K562 (cell line): Measurements from ENCODE around the gene AP3B1. TPM values are rescaled to one million over a fixed set of nuclear protein-coding genes. Genes with fewer than 3 reads are reported as not detected.

ENCODE experiments used
- ATAC-seq: fragments of 200-7000 bp; cut with Tn5 transposase; 3 replicates; pipeline ENCODE4 v1.9.1; 2020; ENCODE audit warnings: moderate library complexity
- BruUV-seq: library from RNA; stranded (reverse); fragments of 400-500 nt; replicated peaks from 2 replicates; lab custom pipeline; 2021; lab: Mats Ljungman, UMichigan
- CTCF ChIA-PET: fragments of 300-600 bp; formaldehyde crosslinking; extraction: SDS; loops from one replicate; lab custom pipeline; 2021; ENCODE audit warnings: low intra/inter-chr PET ratio; lab: Yijun Ruan, JAX
- POLR2A ChIA-PET: fragments of 300-600, 350-650 bp; sonication (Branson Sonifier 250); formaldehyde crosslinking; extraction: SDS; loops from one replicate; lab custom pipeline; 2021; ENCODE audit warnings: antibody characterized with exemption, inconsistent platforms; lab: Yijun Ruan, JAX
- DNase-seq, 4 experiments: peaks; one replicate each; pipeline versions ENCODE4 v3.0.0 to v3.0.0-alpha.2; 2011 to 2018; ENCODE audit warnings: low spot score in 3 of 4, mixed read lengths in 3 of 4; ENCODE audit errors: extremely low read depth in 1 of 4
- FAIRE-seq: peaks from 2 replicates; lab custom pipeline; 2011; peaks lifted over from hg19 to GRCh38; lab: Jason Lieb, UNC
- H2AFZ ChIP-seq: 2 replicates; pipeline ENCODE4 v1.6.0; 2011; ENCODE audit warnings: low read depth, low read length, control low read depth, inconsistent platforms
- H3K27ac ChIP-seq: fragments of 200-600 bp; 3 replicates; pipeline ENCODE4 v1.8.0; 2011; ENCODE audit warnings: low read depth, mild to moderate bottlenecking, control low read depth, inconsistent platforms, low read length, moderate library complexity, mixed read lengths; ENCODE audit errors: extremely low read depth
- H3K27me3 ChIP-seq, 2 experiments: fragments of 300-600 bp in 1 of 2; 2 replicates in 1 of 2; 3 replicates in 1 of 2; pipeline versions ENCODE4 v1.6.0 to v1.8.0; 2011; ENCODE audit warnings: inconsistent platforms in 2 of 2, low read length in 2 of 2, mild to moderate bottlenecking in 1 of 2, mixed read lengths in 1 of 2, moderate library complexity in 1 of 2; ENCODE audit not compliant: control insufficient read depth in 2 of 2, insufficient read depth in 2 of 2
- H3K36me3 ChIP-seq: fragments of 300-600 bp; 3 replicates; pipeline ENCODE4 v1.8.0; 2011; ENCODE audit warnings: mild to moderate bottlenecking, low read length, inconsistent platforms; ENCODE audit not compliant: control insufficient read depth, insufficient read depth
- H3K4me1 ChIP-seq, 2 experiments: fragments of 200-600 bp in 1 of 2; replicated peaks in 1 of 2; 2 replicates in 1 of 2; 3 replicates in 1 of 2; pipeline versions ENCODE4 v1.5.1 to v1.8.0; 2011; ENCODE audit warnings: inconsistent platforms in 2 of 2, low read length in 2 of 2, mild to moderate bottlenecking in 1 of 2, mixed read lengths in 1 of 2, moderate library complexity in 1 of 2; ENCODE audit not compliant: control insufficient read depth in 2 of 2, insufficient read depth in 2 of 2
- H3K4me2 ChIP-seq: 2 replicates; pipeline ENCODE4 v1.6.1; 2011; ENCODE audit warnings: low read length, control low read depth, inconsistent platforms, mixed read lengths; ENCODE audit not compliant: insufficient read depth
- H3K4me3 ChIP-seq: fragments of 200-600 bp; sonication (generic), shearing (Covaris generic); 2 replicates; pipeline ENCODE4 v1.5.1; 2016; ENCODE audit warnings: control low read depth, inconsistent platforms
- H3K79me2 ChIP-seq: fragments of 200-600 bp; 3 replicates; pipeline ENCODE4 v1.8.0; 2011; ENCODE audit warnings: low read length, inconsistent platforms; ENCODE audit not compliant: control insufficient read depth, insufficient read depth
- H3K9ac ChIP-seq, 2 experiments: 2 replicates each; pipeline versions ENCODE4 v1.6.0 to v1.6.1; 2011; ENCODE audit warnings: low read depth in 2 of 2, low read length in 2 of 2, control low read depth in 1 of 2, inconsistent platforms in 1 of 2, mild to moderate bottlenecking in 1 of 2, mixed read lengths in 1 of 2; ENCODE audit not compliant: insufficient read depth in 1 of 2
- H3K9me1 ChIP-seq: one replicate; pipeline ENCODE4 v1.6.0; 2011; ENCODE audit warnings: inconsistent platforms, mild to moderate bottlenecking, low read length, moderate library complexity; ENCODE audit not compliant: control insufficient read depth, insufficient read depth
- H3K9me3 ChIP-seq: replicated peaks from 2 replicates; pipeline ENCODE4 v1.5.1; 2011; ENCODE audit warnings: low read depth, low read length, inconsistent platforms; ENCODE audit not compliant: control insufficient read depth, insufficient read depth
- H4K20me1 ChIP-seq: replicated peaks from 2 replicates; pipeline ENCODE4 v1.6.1; 2011; ENCODE audit warnings: low read length, inconsistent platforms, mixed read lengths; ENCODE audit not compliant: control insufficient read depth, insufficient read depth
- GTF2A2 ChIP-seq: IDR thresholded peaks from 2 replicates; pipeline ENCODE4 v1.6.1; 2016; ENCODE audit warnings: mild to moderate bottlenecking, missing genetic modification characterization, missing compliant biosample characterization
- GTF2F1 ChIP-seq: IDR thresholded peaks from 2 replicates; pipeline ENCODE4 v1.6.1; 2011; ENCODE audit warnings: low read depth, low read length, improper control_type of control experiment
- HDAC6 ChIP-seq: IDR thresholded peaks from 2 replicates; pipeline ENCODE4 v1.6.1; 2012; ENCODE audit warnings: low read depth, mild to moderate bottlenecking, control low read depth, inconsistent platforms, low read length, moderate library complexity
- POLR2A ChIP-seq: fragments of 450-650 bp; conservative IDR thresholded peaks from 2 replicates; pipeline ENCODE4 v1.6.1; 2016
- POLR2AphosphoS2 ChIP-seq: IDR thresholded peaks from 2 replicates; pipeline ENCODE4 v1.6.1; 2012; ENCODE audit warnings: low read length, improper control_type of control experiment
- POU5F1 ChIP-seq: fragments of 150-350 bp; IDR thresholded peaks from 2 replicates; pipeline ENCODE4 v1.6.1; 2014; ENCODE audit warnings: borderline replicate concordance, low read length, low read depth, mild to moderate bottlenecking; ENCODE audit not compliant: partially characterized antibody
- RCOR1 ChIP-seq, 2 experiments: IDR thresholded peaks; 2 replicates each; pipeline ENCODE4 v1.6.1; 2012; ENCODE audit warnings: low read depth in 2 of 2, low read length in 2 of 2, borderline replicate concordance in 1 of 2, improper control_type of control experiment in 1 of 2
- SMAD4 ChIP-seq: fragments of 250-450 bp; sonication (Bioruptor Pico); conservative IDR thresholded peaks from 2 replicates; pipeline ENCODE4 v1.8.0; 2021; ENCODE audit warnings: inconsistent platforms, mild to moderate bottlenecking, moderate library complexity
- ZBED1 ChIP-seq: IDR thresholded peaks from 2 replicates; pipeline ENCODE4 v1.6.1; 2014
- ZC3H11A ChIP-seq: IDR thresholded peaks from 2 replicates; pipeline ENCODE4 v1.6.1; 2012; ENCODE audit warnings: low read depth, low read length, improper control_type of control experiment
- ZNF232 ChIP-seq: sonication (generic); formaldehyde crosslinking; IDR thresholded peaks from 2 replicates; pipeline ENCODE4 v1.8.0; 2022; ENCODE audit warnings: mild to moderate bottlenecking, missing genetic modification reagents
- WGBS: fragments of 100-300 bp; shearing (Covaris generic); methylation state at CpG from one replicate; pipeline ENCODE4 v1.1.6; 2016; ENCODE audit warnings: low coverage, mixed read lengths; ENCODE audit not compliant: insufficient coverage; ENCODE audit errors: missing lambda C conversion rate; 5-methylcytosine and 5-hydroxymethylcytosine counted together
- in situ Hi-C: fragments of 300-500 bp; cut with MboI; formaldehyde crosslinking; loops from 4 replicates; pipeline ENCODE4 v1.15.0; 2018; ENCODE audit warnings: inconsistent platforms, mixed read lengths
- intact Hi-C: fragments of 100-400 bp; cut with micrococcal nuclease; formaldehyde crosslinking; loops from 2 replicates; pipeline ENCODE4 v1.14.2; 2022
- polyA plus RNA-seq, 8 experiments: library from polyadenylated mRNA; depleted of rRNA in 4 of 8; stranded (reverse) in 5 of 8; unstranded in 3 of 8; fragments of >200 nt; fragmentation: Nextera tagmentation in 2 of 8; fragmentation: Illumina TruSeq in 1 of 8; extraction: Ambion mirVana in 2 of 8; extraction: Trizol in 1 of 8; gene quantifications; 2 replicates each; pipeline versions ENCODE4 v1.2.1 to v1.2.3, GENCODE V29; 2011 to 2014; ENCODE audit warnings: inconsistent platforms in 1 of 8, missing spikeins in 1 of 8
- total RNA-seq, 7 experiments: library from RNA; depleted of rRNA in 6 of 7; stranded (reverse); fragments of >200 nt in 6 of 7; fragmentation: Illumina TruSeq in 2 of 7; extraction: Trizol in 2 of 7; gene quantifications; 2 replicates each; pipeline versions ENCODE4 v1.2.1 to v1.2.3, GENCODE V29; 2011 to 2021; ENCODE audit warnings: low replicate concordance in 1 of 7
- TF ChIP-seq, protein P1 (sequence below): fragments of 450-650 bp; formaldehyde crosslinking; conservative IDR thresholded peaks from 2 replicates; pipeline ENCODE4 v1.4.0; 2022; ENCODE audit warnings: mild to moderate bottlenecking, missing genetic modification characterization
- TF ChIP-seq, protein P2 (sequence below): sonication (generic); formaldehyde crosslinking; IDR thresholded peaks from 2 replicates; pipeline ENCODE4 v1.8.0; 2022; ENCODE audit warnings: missing genetic modification reagents, mild to moderate bottlenecking, borderline replicate concordance
- TF ChIP-seq, protein P3 (sequence below), 2 experiments: fragments of 450-650 bp in 1 of 2; sonication (generic) in 1 of 2; formaldehyde crosslinking in 1 of 2; IDR thresholded peaks in 1 of 2; conservative IDR thresholded peaks in 1 of 2; 2 replicates each; pipeline versions ENCODE4 v1.6.1 to v1.8.1; 2016 to 2023; ENCODE audit warnings: mild to moderate bottlenecking in 2 of 2, moderate library complexity in 2 of 2, inconsistent platforms in 1 of 2, missing genetic modification reagents in 1 of 2
- TF ChIP-seq, protein P4 (sequence below): IDR thresholded peaks from 3 replicates; pipeline ENCODE4 v1.6.1; 2011; ENCODE audit warnings: borderline replicate concordance, mild to moderate bottlenecking, moderate library complexity; ENCODE audit not compliant: insufficient read length; ENCODE audit errors: extremely low read depth

AP3B1 gene
- total and polyA plus RNA-seq, 9 of the 15 experiments (the other 6 are each of a cell fraction or from before 2014, with no cell fraction given) = 21.1 to 61.8 (median 42.2) TPM

DNA sequence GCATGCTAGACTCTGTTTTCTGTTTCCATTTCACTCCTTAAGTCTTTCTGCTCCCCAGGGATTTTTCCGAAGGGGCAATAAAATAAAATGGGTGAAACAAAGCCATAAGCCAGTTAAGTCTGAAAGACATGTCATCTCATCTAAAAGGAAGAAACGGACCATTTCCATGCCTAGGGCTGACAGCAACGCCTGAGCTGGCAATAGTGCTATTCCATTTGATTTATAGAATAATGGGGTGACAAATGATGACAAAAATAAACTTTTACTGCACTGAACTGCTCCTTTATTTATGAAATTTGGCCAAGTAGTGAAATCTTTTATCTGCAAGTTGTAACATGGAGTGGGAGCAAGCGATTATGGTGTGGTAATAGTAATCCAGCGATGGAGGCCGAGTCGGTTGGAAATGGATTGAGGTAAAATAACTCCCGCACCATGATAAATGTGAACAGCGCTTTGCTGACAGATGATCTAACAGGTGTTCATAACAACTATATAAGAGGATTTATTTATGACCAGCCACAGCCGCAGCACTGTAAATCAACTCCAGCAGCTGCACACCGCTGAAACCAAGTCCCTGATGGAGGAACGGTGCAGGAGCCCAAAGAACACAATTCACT, 298.6 kb downstream of the AP3B1 start (continued):
- TF ChIP-seq, protein P1, sequence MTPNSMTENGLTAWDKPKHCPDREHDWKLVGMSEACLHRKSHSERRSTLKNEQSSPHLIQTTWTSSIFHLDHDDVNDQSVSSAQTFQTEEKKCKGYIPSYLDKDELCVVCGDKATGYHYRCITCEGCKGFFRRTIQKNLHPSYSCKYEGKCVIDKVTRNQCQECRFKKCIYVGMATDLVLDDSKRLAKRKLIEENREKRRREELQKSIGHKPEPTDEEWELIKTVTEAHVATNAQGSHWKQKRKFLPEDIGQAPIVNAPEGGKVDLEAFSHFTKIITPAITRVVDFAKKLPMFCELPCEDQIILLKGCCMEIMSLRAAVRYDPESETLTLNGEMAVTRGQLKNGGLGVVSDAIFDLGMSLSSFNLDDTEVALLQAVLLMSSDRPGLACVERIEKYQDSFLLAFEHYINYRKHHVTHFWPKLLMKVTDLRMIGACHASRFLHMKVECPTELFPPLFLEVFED (CRISPR knock-in tag) = no peak

DNA sequence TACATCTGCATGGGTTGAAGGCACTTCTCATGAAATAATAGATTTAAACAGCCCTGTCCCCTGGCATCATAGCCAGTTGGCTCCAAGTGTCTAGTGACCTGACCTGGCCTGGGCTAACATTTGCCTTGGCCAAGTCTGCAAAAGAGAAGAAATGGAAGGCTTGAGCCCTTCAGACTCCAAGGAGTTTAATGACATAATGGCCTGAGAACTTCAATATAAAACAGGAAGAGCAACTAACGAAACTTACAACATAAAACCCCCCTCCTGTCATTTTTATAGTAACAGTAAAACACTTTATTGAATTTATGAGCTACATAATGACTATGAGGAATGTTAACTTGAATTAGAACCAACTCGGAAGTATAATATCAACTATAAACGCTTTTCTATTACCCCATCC, 299.6 kb downstream of the AP3B1 start:
- H3K4me1 ChIP-seq = peaks cover 0 to 3% of the 10 kb centered on the region in 2 experiments; a peak in 1 of 5 replicates
- H3K27ac ChIP-seq = no peak overlapping the region
- no peak overlapping the region for H3K4me3 ChIP-seq
- no peak overlapping the region for H2AFZ ChIP-seq
- BruUV-seq = no TSS peak
- in situ Hi-C loops (no loop called here), intact Hi-C loops (no loop called here)
- FAIRE-seq = no peak
- ATAC-seq = no peak
- CTCF ChIA-PET = no interaction called here
- no peaks in the 10 kb centered on the region for H3K9me1 ChIP-seq
- no peaks in the 10 kb centered on the region for H3K27me3 ChIP-seq
- WGBS = 44% methylated on average over 3 of the region's 3 CpGs
- H3K9ac ChIP-seq = no peak overlapping the region
- H4K20me1 ChIP-seq = no peaks in the 10 kb centered on the region
- H3K4me2 ChIP-seq = no peak overlapping the region
- POLR2A ChIA-PET = no interaction called here
- no peaks in the 10 kb centered on the region for H3K36me3 ChIP-seq
- H3K9me3 ChIP-seq = no peaks in the 10 kb centered on the region
- no peak for DNase-seq
- H3K79me2 ChIP-seq = no peaks in the 10 kb centered on the region
- no peak for TF ChIP-seq ZBED1
- TF ChIP-seq, protein P2, sequence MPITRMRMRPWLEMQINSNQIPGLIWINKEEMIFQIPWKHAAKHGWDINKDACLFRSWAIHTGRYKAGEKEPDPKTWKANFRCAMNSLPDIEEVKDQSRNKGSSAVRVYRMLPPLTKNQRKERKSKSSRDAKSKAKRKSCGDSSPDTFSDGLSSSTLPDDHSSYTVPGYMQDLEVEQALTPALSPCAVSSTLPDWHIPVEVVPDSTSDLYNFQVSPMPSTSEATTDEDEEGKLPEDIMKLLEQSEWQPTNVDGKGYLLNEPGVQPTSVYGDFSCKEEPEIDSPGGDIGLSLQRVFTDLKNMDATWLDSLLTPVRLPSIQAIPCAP = no peak
- TF ChIP-seq GTF2A2 = no peak
- no peak for TF ChIP-seq HDAC6
- TF ChIP-seq POLR2A = no peak
- TF ChIP-seq SMAD4 (CRISPR knock-in tag) = no peak
- no peak for TF ChIP-seq ZC3H11A
- TF ChIP-seq, protein P3, sequence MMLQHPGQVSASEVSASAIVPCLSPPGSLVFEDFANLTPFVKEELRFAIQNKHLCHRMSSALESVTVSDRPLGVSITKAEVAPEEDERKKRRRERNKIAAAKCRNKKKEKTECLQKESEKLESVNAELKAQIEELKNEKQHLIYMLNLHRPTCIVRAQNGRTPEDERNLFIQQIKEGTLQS (IDR thresholded peaks at IDR 0.05) = no peak
- TF ChIP-seq, protein P3 (CRISPR knock-in tag; conservative IDR thresholded peaks at IDR 0.05) = no peak
- TF ChIP-seq GTF2F1 = no peak
- TF ChIP-seq RCOR1 (IDR thresholded peaks at IDR 0.05; ENCODE audit: borderline replicate concordance in 1 of 2, low read depth in 2 of 2, low read length in 2 of 2) = no peak
- no peak for TF ChIP-seq POU5F1
- TF ChIP-seq, protein P4, sequence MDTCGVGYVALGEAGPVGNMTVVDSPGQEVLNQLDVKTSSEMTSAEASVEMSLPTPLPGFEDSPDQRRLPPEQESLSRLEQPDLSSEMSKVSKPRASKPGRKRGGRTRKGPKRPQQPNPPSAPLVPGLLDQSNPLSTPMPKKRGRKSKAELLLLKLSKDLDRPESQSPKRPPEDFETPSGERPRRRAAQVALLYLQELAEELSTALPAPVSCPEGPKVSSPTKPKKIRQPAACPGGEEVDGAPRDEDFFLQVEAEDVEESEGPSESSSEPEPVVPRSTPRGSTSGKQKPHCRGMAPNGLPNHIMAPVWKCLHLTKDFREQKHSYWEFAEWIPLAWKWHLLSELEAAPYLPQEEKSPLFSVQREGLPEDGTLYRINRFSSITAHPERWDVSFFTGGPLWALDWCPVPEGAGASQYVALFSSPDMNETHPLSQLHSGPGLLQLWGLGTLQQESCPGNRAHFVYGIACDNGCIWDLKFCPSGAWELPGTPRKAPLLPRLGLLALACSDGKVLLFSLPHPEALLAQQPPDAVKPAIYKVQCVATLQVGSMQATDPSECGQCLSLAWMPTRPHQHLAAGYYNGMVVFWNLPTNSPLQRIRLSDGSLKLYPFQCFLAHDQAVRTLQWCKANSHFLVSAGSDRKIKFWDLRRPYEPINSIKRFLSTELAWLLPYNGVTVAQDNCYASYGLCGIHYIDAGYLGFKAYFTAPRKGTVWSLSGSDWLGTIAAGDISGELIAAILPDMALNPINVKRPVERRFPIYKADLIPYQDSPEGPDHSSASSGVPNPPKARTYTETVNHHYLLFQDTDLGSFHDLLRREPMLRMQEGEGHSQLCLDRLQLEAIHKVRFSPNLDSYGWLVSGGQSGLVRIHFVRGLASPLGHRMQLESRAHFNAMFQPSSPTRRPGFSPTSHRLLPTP = no peak
- no peak for TF ChIP-seq POLR2AphosphoS2
- no peak for TF ChIP-seq ZNF232 (CRISPR knock-in tag)
